SK-N-MC (cell line): Measurements from ENCODE around the gene FSCN2.

Experiments
- DNase-seq: peaks from one replicate; pipeline ENCODE4 v3.0.0-alpha.2; 2011; ENCODE audit warnings: low read depth, low spot score
- H3K27ac ChIP-seq: fragments of 200-600 bp; sonication (generic); 2 replicates; pipeline ENCODE4 v1.5.1; 2016; ENCODE audit warnings: mixed run types
- H3K36me3 ChIP-seq: fragments of 200-600 bp; sonication (generic); 2 replicates; pipeline ENCODE4 v1.6.1; 2017; ENCODE audit warnings: antibody characterized with exemption, low read length, mixed read lengths; ENCODE audit not compliant: insufficient read depth
- H3K4me3 ChIP-seq: fragments of 200-600 bp; sonication (generic); 2 replicates; pipeline ENCODE4 v1.5.1; 2016
- H3K9ac ChIP-seq: fragments of 200-600 bp; sonication (generic); 2 replicates; pipeline ENCODE4 v1.8.0; 2017; ENCODE audit warnings: mixed run types, mixed read lengths; ENCODE audit not compliant: insufficient read length
- H3K9me3 ChIP-seq: fragments of 200-600 bp; sonication (generic); 2 replicates; pipeline ENCODE4 v1.6.1; 2017; ENCODE audit warnings: low read depth, mild to moderate bottlenecking, antibody characterized with exemption, low read length, moderate library complexity, mixed read lengths
- EZH2 ChIP-seq: fragments of 200-600 bp; sonication (generic); IDR thresholded peaks from one replicate; pipeline ENCODE4 v1.6.1; 2017; ENCODE audit warnings: antibody characterized with exemption
- FOXP2 ChIP-seq: optimal IDR thresholded peaks from 2 replicates; pipeline ENCODE3; 2011; ENCODE audit warnings: mild to moderate bottlenecking, moderate library complexity; ENCODE audit not compliant: insufficient read depth; ENCODE audit errors: extremely low read length, control extremely low read depth
- POLR2AphosphoS5 ChIP-seq: IDR thresholded peaks from 2 replicates; pipeline ENCODE4 v1.6.1; 2012; ENCODE audit warnings: mild to moderate bottlenecking, low read depth, low read length, borderline replicate concordance

FSCN2 gene

DNA sequence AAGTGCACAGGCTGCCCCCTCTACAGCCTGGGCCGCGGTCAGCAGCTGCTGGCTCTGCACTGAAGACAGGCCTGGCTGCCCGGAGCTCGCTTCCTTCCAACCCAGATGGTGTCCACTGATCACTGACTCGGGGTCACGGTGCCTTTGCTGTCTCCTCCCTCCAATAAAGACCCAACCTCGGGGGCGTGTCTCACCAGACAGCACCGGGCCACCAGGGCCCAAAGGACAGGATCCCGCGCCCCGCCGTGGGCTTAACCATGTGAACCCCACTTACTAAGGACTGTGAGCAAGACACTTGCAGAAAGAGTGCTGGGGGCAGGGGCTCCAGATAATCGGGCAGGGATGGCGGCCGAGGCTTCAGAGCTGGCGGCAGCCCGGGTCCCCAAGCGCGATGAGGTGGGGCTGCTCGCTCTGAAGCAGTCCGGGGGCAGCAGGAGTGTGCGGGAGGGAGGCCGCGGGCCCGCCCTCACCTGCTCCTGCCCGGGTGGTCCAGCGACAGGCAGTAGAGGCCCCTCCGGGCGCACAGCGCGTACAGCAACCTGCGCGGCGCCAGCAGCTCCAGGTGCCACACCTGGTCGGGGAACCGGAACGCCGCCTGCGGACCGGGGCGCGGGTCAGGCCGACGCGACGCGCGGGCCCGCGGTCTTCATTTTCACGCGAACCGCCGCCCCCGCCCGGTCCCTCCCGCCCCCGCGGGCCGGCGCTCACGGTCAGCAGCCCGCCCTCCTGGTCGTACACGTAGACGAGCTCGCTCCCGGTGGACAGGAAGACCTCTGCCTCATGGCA is 23.5 kb downstream of the FSCN2 start:
- Histone ChIP-seq H3K9me3 (no peaks in the 10 kb centered on the region), H3K36me3 (peaks cover 25% of the 10 kb centered on the region; the same call in 1 of the 2 replicates), H3K4me3 (peak overlapping the region; percentile 92), H3K27ac (peak overlapping the region; percentile 56; the same call in 1 of the 2 replicates), H3K9ac (peak overlapping the region; percentile 80)
- no peak for DNase-seq
- TF ChIP-seq FOXP2: no peak
- TF ChIP-seq EZH2: no peak
- TF ChIP-seq POLR2AphosphoS5: no peak; the same call in 1 of the 2 replicates

- Histone ChIP-seq H3K9ac (peak within 1 kb of the TSS; percentile 80), H3K36me3 (peaks cover 24% of the 10 kb centered on the region), H3K4me3 (peak within 1 kb of the TSS; percentile 92), H3K27ac (peak within 1 kb of the TSS; percentile 71), H3K9me3 (no peaks in the 10 kb centered on the region)
- TF ChIP-seq EZH2 (no peak), POLR2AphosphoS5 (peak; percentile 57), FOXP2 (no peak)
- DNase-seq: no peak
These were observed 24.3 kb downstream of the FSCN2 start, which contains the start of gene FAAP100 for GRCh38 chr17:81552244-81553017. TSS of gene FAAP100 (minus strand) at chr17:81552353. CDS start at chr17:81552330, 23 bp downstream.

DNA sequence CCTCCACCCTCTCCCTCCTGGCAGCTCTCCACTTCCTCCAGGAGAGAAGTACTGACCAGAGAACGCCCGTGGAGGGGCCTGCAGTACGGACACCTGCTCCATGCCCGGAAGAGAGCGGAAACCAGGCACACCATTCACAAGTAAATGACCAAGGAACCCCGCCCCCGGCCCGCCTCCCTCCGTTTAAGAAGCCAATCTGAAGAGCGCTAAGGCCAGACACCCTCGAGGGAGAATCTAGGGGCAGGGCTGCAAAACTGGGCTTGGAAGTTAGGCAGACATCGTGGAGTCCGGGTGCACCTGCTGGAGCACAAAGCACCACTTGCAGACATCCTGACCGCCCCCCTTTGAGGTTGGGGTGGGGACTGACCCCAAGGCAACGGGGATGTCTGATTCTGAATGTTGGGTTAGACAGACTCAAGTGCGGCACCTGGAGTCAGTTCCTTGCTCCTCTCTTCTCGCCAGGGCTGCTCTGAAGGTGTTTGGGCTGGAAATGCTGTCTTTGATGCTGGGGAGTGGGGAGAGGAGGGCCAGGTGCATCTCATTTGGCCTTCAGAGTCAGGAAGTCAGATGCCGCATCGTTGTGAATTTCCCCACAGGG is 24.9 kb downstream of the FSCN2 start:
- TF ChIP-seq FOXP2 (no peak), EZH2 (no peak), POLR2AphosphoS5 (peak; percentile 65)
- peak; percentile 34 for DNase-seq
- Histone ChIP-seq H3K9me3 (no peaks in the 10 kb centered on the region), H3K9ac (peak overlapping the region; percentile 47), H3K27ac (peak overlapping the region; percentile 71), H3K36me3 (peaks cover 30% of the 10 kb centered on the region), H3K4me3 (peak overlapping the region; percentile 92)

DNA sequence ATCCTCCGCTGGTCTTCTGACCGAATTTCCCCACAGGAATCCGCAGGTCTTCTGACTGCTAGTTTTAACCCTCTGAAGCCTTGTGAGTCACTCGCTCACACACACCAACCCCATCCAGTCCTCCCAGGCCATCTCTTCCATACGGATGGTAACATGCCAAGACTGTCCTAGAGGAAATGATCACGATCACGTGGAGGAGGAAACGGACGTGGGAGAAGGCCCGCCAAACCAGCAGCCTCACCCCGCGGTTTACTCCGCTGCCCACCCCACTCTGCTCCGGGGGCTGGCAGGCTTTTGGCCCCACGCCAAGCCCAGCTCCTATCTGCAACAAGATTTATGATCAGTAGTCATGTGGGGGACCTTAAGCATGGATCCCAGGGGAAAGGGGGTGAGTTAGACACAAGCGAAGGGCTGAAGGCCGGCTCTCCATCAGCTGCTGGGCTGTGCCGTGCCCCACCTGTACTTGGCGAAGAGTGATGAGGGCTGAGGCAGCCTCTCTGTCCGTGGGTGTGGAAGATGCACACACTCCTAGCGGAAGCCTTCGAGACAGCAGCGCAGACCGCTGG is 25.5 kb downstream of the FSCN2 start:
- Histone ChIP-seq H3K4me3 (peak overlapping the region; percentile 92), H3K9me3 (no peaks in the 10 kb centered on the region), H3K36me3 (peaks cover 35% of the 10 kb centered on the region), H3K9ac (no peak overlapping the region), H3K27ac (no peak overlapping the region)
- no peak for DNase-seq
- TF ChIP-seq FOXP2: no peak
- TF ChIP-seq EZH2: no peak
- no peak for TF ChIP-seq POLR2AphosphoS5

DNA sequence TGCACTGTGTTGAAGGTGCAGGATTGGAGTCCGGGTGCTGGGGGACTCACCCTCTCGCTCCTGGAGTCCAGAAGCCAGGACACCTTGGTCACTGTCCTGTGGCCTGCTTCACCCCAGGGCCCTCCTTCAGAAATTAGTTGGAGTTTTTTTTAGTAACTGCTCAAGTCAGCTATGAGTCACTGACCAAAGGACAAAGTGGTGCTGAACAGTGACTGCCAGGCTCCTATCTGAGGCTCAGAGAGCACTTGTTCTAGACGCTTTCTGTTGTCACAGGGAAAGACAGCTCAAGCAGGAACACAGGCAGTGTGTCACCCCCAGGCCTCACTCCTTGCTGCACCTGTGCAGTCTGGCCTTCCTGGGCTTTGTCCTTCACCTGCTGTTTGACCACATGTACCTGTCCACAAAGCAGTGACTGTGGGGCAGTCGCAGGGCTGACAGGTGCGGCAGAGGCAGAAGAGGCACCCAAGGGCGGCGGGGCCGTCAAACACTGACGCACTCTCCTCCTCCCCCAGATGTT is 28.1 kb downstream of the FSCN2 start:
- no peak for TF ChIP-seq FOXP2
- TF ChIP-seq POLR2AphosphoS5: no peak
- TF ChIP-seq EZH2: no peak
- Histone ChIP-seq H3K36me3 (peaks cover 39% of the 10 kb centered on the region), H3K4me3 (no peak overlapping the region), H3K9ac (no peak overlapping the region), H3K9me3 (no peaks in the 10 kb centered on the region), H3K27ac (no peak overlapping the region)
- DNase-seq: no peak

- Histone ChIP-seq H3K9me3 (no peaks in the 10 kb centered on the region), H3K4me3 (no peak overlapping the region), H3K27ac (no peak overlapping the region), H3K36me3 (peaks cover 45% of the 10 kb centered on the region), H3K9ac (no peak overlapping the region)
- no peak for DNase-seq
- no peak for TF ChIP-seq FOXP2
- TF ChIP-seq POLR2AphosphoS5: no peak
- no peak for TF ChIP-seq EZH2
These were observed 28.7 kb downstream of the FSCN2 start for GRCh38 chr17:81556863-81557262.

DNA sequence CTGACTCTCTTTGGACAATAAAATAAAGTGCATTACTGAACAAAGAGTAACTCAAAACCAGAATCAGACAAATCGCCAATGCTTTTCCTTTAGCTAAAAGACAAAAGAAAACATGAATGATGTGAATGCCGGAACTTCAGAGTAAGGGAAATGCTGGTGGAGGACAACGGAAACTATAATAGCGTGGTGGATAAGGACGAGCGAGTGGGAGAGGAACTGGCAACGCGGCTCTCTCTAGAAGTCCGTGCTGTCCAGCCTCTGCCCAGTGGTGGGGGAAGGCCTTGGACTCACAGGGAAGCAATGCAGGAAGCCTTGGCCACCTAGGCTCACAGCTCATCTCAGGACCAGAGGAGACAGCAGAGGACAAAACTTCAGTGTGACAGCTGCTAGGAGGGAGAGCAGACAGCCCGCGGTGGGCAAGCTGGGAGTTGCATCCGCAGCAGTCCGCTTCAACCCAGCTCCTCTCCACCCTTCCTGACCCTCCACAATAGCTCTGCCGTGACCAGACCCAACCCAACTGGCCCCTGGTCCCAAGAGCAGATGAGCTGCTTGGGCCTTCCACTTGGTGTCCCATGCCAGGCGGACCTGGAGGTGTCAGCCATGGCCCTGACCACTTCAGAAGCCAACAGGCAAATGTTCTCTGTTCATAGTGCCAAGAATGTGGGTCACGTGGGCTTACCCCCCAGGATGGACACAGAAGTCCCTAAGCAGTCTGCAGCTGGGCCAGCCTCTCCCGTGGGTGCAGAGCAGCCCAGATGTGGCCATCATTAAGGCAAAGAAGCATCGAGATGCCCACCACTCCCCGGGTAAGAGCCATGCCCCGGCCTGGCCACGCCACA is 29.3 kb downstream of the FSCN2 start:
- no peak overlapping the region for H3K27ac ChIP-seq
- H3K4me3 ChIP-seq: no peak overlapping the region
- H3K9ac ChIP-seq: no peak overlapping the region
- no peak for TF ChIP-seq EZH2
- TF ChIP-seq FOXP2: no peak
- TF ChIP-seq POLR2AphosphoS5: no peak
- DNase-seq: no peak
- H3K9me3 ChIP-seq: no peaks in the 10 kb centered on the region
- H3K36me3 ChIP-seq: peaks cover 51% of the 10 kb centered on the region

DNA sequence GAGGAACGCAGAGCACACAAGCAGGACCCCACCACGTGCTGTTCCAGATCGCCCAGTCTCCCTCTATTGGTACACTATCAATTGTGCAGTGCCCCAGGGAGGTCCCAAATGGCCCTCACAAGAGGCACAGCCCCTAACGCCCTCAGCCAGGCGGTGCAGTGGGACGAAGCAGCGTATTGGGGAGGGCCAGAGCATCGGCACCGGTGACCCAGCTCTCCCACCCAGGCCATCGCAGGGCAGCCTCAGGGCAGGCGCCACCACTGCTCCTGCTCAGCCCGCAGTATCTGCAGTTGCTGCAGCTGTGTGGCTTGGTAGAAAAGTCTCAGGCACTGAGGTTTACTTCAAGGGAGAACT is 29.9 kb downstream of the FSCN2 start:
- H3K36me3 ChIP-seq: peaks cover 57% of the 10 kb centered on the region
- TF ChIP-seq FOXP2 (no peak), POLR2AphosphoS5 (no peak), EZH2 (no peak)
- no peak for DNase-seq
- no peaks in the 10 kb centered on the region for H3K9me3 ChIP-seq
- no peak overlapping the region for H3K4me3 ChIP-seq
- H3K27ac ChIP-seq: peak overlapping the region; percentile 75; the same call in 1 of the 2 replicates
- H3K9ac ChIP-seq: no peak overlapping the region
